NCI-H187 treated with DMSO at 0.1 percent for 48 hours (cell line): Measurements from ENCODE around the gene SLC35F3.
"Not testable (repeated sequence)": the region's sequence is repeated elsewhere in the genome, so short reads cannot be mapped to it uniquely, and the experiment has no call there.

Source experiments
- DNase-seq: peaks from one replicate; lab custom pipeline; 2025; lab: John Stamatoyannopoulos, UW

The SLC35F3 gene

GRCh38 chr1:233904633-233905415 lies at the start of gene SLC35F3:
SLC35F3 (plus strand) TSS chr1:233904676.
- no peak for DNase-seq

- DNase-seq, result no peak
Observed at GRCh38 chr1:233859446-233859845, 45.0 kb upstream of the SLC35F3 start.

GRCh38 chr1:233863901-233864545 lies 40.5 kb upstream of the SLC35F3 start:
- DNase-seq, result no peak

GRCh38 chr1:233864578-233864977 lies 39.9 kb upstream of the SLC35F3 start:
- no peak for DNase-seq

- no peak for DNase-seq
Observed at GRCh38 chr1:233865216-233865615, 39.3 kb upstream of the SLC35F3 start.

- no peak for DNase-seq
Observed at GRCh38 chr1:233865902-233866301, 38.6 kb upstream of the SLC35F3 start.

GRCh38 chr1:233867028-233867427 lies 37.4 kb upstream of the SLC35F3 start:
- no peak for DNase-seq

GRCh38 chr1:233868461-233868860 lies 36.0 kb upstream of the SLC35F3 start:
- no peak for DNase-seq

GRCh38 chr1:233869680-233870079 lies 34.8 kb upstream of the SLC35F3 start:
- DNase-seq, result no peak

GRCh38 chr1:233873666-233874065 lies 30.8 kb upstream of the SLC35F3 start:
- no peak for DNase-seq

GRCh38 chr1:233879841-233880240 lies 24.6 kb upstream of the SLC35F3 start:
- no peak for DNase-seq

- no peak for DNase-seq
Observed at GRCh38 chr1:233883671-233884070, 20.8 kb upstream of the SLC35F3 start.

- no peak for DNase-seq
Observed at GRCh38 chr1:233884461-233885151, 19.9 kb upstream of the SLC35F3 start.

- DNase-seq, result no peak
Observed at GRCh38 chr1:233885196-233885920, 19.1 kb upstream of the SLC35F3 start.

GRCh38 chr1:233891151-233891550 lies 13.3 kb upstream of the SLC35F3 start:
- not testable (repeated sequence) for DNase-seq

GRCh38 chr1:233897325-233898162 lies 6.9 kb upstream of the SLC35F3 start:
- no peak for DNase-seq

GRCh38 chr1:233901495-233901894 lies 3.0 kb upstream of the SLC35F3 start:
- no peak for DNase-seq

- no peak for DNase-seq
Observed at GRCh38 chr1:233905416-233906051, 1.1 kb downstream of the SLC35F3 start.

GRCh38 chr1:233907151-233907550 lies 2.7 kb downstream of the SLC35F3 start:
- no peak for DNase-seq

GRCh38 chr1:233908092-233908491 lies 3.6 kb downstream of the SLC35F3 start:
- no peak for DNase-seq

GRCh38 chr1:233909195-233909594 lies 4.7 kb downstream of the SLC35F3 start:
- DNase-seq, result no peak
